ENCODE measurements around the gene TSPAN4.

DNA sequence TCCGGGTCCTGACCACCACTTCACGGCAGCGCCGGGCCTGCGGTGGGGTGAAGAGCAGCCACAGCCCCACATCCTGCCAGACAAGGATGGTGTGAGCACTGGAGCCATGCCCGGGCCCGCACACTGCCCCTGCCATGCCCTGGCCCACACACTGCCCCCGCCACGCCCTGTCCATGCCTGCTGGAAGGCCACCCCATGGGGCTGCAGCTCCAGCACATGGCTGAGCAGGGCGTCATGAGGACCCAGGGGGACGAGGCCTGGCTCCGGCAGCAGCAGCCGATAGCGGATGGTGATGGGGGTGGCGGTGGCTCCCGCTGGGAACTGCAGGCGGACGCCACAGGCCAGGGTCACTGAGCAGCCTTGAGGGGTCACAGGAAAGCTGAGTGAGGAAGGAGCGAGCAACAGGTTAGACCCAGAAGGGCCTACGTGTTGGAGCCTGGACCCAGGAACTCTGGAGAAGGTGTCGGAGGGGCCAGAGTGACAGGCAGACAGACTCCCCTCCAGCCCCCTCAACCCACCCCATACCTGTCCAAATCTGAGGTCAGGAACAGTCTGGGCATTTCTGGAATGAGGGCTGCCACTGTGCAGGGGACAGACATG, 40.5 kb upstream of the TSPAN4 start:
- TF ChIP-seq, protein P1, sequence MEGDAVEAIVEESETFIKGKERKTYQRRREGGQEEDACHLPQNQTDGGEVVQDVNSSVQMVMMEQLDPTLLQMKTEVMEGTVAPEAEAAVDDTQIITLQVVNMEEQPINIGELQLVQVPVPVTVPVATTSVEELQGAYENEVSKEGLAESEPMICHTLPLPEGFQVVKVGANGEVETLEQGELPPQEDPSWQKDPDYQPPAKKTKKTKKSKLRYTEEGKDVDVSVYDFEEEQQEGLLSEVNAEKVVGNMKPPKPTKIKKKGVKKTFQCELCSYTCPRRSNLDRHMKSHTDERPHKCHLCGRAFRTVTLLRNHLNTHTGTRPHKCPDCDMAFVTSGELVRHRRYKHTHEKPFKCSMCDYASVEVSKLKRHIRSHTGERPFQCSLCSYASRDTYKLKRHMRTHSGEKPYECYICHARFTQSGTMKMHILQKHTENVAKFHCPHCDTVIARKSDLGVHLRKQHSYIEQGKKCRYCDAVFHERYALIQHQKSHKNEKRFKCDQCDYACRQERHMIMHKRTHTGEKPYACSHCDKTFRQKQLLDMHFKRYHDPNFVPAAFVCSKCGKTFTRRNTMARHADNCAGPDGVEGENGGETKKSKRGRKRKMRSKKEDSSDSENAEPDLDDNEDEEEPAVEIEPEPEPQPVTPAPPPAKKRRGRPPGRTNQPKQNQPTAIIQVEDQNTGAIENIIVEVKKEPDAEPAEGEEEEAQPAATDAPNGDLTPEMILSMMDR (conservative IDR thresholded peaks at IDR 0.05), result no peak
- no peak for TF ChIP-seq EZH2 (IDR thresholded peaks at IDR 0.05; ENCODE audit: low read depth)

Data from PC-9 (cell line).